WI38 (cell line): ENCODE measurements around the gene STPG3.

Experiments used
- H3K4me3 ChIP-seq: 2 replicates; pipeline ENCODE4 v1.5.1; 2011; ENCODE audit warnings: low read depth, mild to moderate bottlenecking, control low read depth, low read length
- CTCF ChIP-seq: IDR thresholded peaks from 2 replicates; pipeline ENCODE4 v1.5.1; 2012; ENCODE audit warnings: low read depth, mild to moderate bottlenecking, control low read depth, low read length

The STPG3 gene

GRCh38 chr9:137294091-137294680 is 43.1 kb downstream of the STPG3 start:
- no peak overlapping the region for H3K4me3 ChIP-seq

GRCh38 chr9:137294681-137295237 is 43.7 kb downstream of the STPG3 start:
- no peak overlapping the region for H3K4me3 ChIP-seq
- TF ChIP-seq CTCF, result no peak

More at GRCh38 chr9:137294091-137294680, 43.1 kb downstream of the STPG3 start:
- TF ChIP-seq CTCF, result no peak

- TF ChIP-seq CTCF, result no peak
- no peak overlapping the region for H3K4me3 ChIP-seq
Observed at GRCh38 chr9:137295238-137295811, 44.2 kb downstream of the STPG3 start.

GRCh38 chr9:137295849-137296669 is 45.0 kb downstream of the STPG3 start:
- no peak for TF ChIP-seq CTCF
- H3K4me3 ChIP-seq, result no peak overlapping the region

- H3K4me3 ChIP-seq, result no peak overlapping the region
- no peak for TF ChIP-seq CTCF
Observed at GRCh38 chr9:137296670-137297664, 45.9 kb downstream of the STPG3 start.

- TF ChIP-seq CTCF, result no peak
- no peak overlapping the region for H3K4me3 ChIP-seq
Observed at GRCh38 chr9:137297966-137298365, 46.9 kb downstream of the STPG3 start.
